Fibroblast of lung (primary cell): ENCODE data around the gene WDR20. TPM values are rescaled to one million over a fixed set of nuclear protein-coding genes. Genes with fewer than 3 reads are reported as not detected.

ENCODE experiments used
- DNase-seq, 2 donors: peaks; one replicate each; pipeline versions ENCODE4 v3.0.0 to v3.0.0-alpha.2; 2010; ENCODE audit warnings: low read depth in 2 of 2
- H2AFZ ChIP-seq: 2 replicates; pipeline ENCODE4 v1.5.1; 2012; ENCODE audit warnings: low read length, control low read depth, inconsistent platforms
- H3K27ac ChIP-seq: 2 replicates; pipeline ENCODE4 v1.5.1; 2011; ENCODE audit warnings: low read length, control low read depth; ENCODE audit not compliant: insufficient read depth
- H3K27me3 ChIP-seq: 2 replicates; pipeline ENCODE4 v1.5.1; 2011; ENCODE audit warnings: mild to moderate bottlenecking, low read length; ENCODE audit not compliant: control insufficient read depth, insufficient read depth
- H3K36me3 ChIP-seq: 2 replicates; pipeline ENCODE4 v1.5.1; 2011; ENCODE audit warnings: low read length; ENCODE audit not compliant: control insufficient read depth, insufficient read depth
- H3K4me1 ChIP-seq: 2 replicates; pipeline ENCODE4 v1.5.1; 2011; ENCODE audit warnings: low read length; ENCODE audit not compliant: control insufficient read depth, insufficient read depth; ENCODE audit errors: extremely low read depth
- H3K4me2 ChIP-seq: 2 replicates; pipeline ENCODE4 v1.5.1; 2011; ENCODE audit warnings: low read length, control low read depth; ENCODE audit not compliant: insufficient read depth; ENCODE audit errors: extremely low read depth
- H3K4me3 ChIP-seq, 4 experiments: fragments of 200-600 bp in 1 of 4; sonication (generic) in 1 of 4; replicated peaks in 1 of 4; 2 replicates each; pipeline ENCODE4 v1.5.1; 2011 to 2016; ENCODE audit warnings: low read length in 4 of 4, low read depth in 3 of 4, mild to moderate bottlenecking in 3 of 4, control low read depth in 2 of 4, inconsistent platforms in 1 of 4, mixed read lengths in 1 of 4; ENCODE audit not compliant: insufficient read depth in 1 of 4; ENCODE audit errors: control extremely low read depth in 1 of 4
- H3K79me2 ChIP-seq: 2 replicates; pipeline ENCODE4 v1.5.1; 2012; ENCODE audit warnings: mild to moderate bottlenecking, low read length, inconsistent platforms; ENCODE audit not compliant: control insufficient read depth, insufficient read depth
- H3K9ac ChIP-seq: 2 replicates; pipeline ENCODE4 v1.5.1; 2011; ENCODE audit warnings: mild to moderate bottlenecking, low read length, control low read depth; ENCODE audit not compliant: insufficient read depth
- H3K9me3 ChIP-seq: 2 replicates; pipeline ENCODE4 v1.5.1; 2012; ENCODE audit warnings: low read depth, low read length; ENCODE audit not compliant: control insufficient read depth, insufficient read depth
- H4K20me1 ChIP-seq: 2 replicates; pipeline ENCODE4 v1.5.1; 2011; ENCODE audit warnings: low read length; ENCODE audit not compliant: control insufficient read depth, insufficient read depth; ENCODE audit errors: extremely low read depth
- EZH2 ChIP-seq: IDR thresholded peaks from 2 replicates; pipeline ENCODE4 v1.5.1; 2012; ENCODE audit warnings: low read length, control low read depth, mild to moderate bottlenecking; ENCODE audit errors: missing control alignments
- polyA plus RNA-seq, 2 donors: library from polyadenylated mRNA; depleted of rRNA in 1 of 2; stranded (reverse) in 1 of 2; unstranded in 1 of 2; fragments of >200 nt; gene quantifications; 2 replicates each; pipeline ENCODE4 v1.2.1, GENCODE V29; 2011 to 2012; ENCODE audit warnings: missing spikeins in 1 of 2
- total RNA-seq: library from RNA; depleted of rRNA; stranded (reverse); fragments of >200 nt; gene quantifications from 2 replicates; pipeline ENCODE4 v1.2.1, GENCODE V29; 2014
- TF ChIP-seq, protein P1 (sequence below), 2 donors: IDR thresholded peaks in 1 of 2; conservative IDR thresholded peaks in 1 of 2; 1 replicate in 1 of 2; 2 replicates in 1 of 2; pipeline ENCODE4 v1.5.1; 2011 to 2012; ENCODE audit warnings: low read length in 2 of 2, control low read depth in 1 of 2, inconsistent platforms in 1 of 2, low read depth in 1 of 2, mild to moderate bottlenecking in 1 of 2

The WDR20 gene
- total and polyA plus RNA-seq, 2 donors (not counting 1 experiment from before 2014, with no cell fraction given) = 17.2 to 17.8 TPM

DNA sequence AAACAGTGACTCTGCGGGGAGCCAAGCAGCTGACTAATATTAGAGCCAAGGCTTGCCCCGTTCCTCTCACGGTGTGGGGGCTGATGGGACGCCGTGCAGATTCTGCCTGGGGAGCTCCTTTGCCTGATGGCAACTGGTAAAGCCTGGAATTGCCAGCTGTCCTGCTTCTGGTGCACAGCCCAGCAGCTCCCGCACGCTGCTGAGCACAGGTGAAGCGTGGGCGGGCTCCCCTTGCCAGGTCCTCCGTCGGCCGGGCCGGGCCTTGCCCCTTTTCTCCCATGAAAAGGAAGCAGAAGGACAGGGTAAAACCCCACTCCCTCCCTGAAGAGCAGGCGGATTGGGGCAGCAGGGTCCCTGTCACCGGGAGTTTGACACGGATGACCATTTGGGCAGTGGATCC lies 79.0 kb downstream of the WDR20 start:
- Histone ChIP-seq H2AFZ (no peak overlapping the region), H3K27ac (no peak overlapping the region), H3K9ac (no peak overlapping the region), H4K20me1 (no peaks in the 10 kb centered on the region), H3K36me3 (no peaks in the 10 kb centered on the region), H3K27me3 (no peaks in the 10 kb centered on the region), H3K79me2 (peaks cover 5% of the 10 kb centered on the region), H3K4me1 (peaks cover 3% of the 10 kb centered on the region), H3K9me3 (no peaks in the 10 kb centered on the region), H3K4me2 (no peak overlapping the region), H3K4me3 (no peak overlapping the region)
- TF ChIP-seq EZH2 = no peak
- no peak for DNase-seq

DNA sequence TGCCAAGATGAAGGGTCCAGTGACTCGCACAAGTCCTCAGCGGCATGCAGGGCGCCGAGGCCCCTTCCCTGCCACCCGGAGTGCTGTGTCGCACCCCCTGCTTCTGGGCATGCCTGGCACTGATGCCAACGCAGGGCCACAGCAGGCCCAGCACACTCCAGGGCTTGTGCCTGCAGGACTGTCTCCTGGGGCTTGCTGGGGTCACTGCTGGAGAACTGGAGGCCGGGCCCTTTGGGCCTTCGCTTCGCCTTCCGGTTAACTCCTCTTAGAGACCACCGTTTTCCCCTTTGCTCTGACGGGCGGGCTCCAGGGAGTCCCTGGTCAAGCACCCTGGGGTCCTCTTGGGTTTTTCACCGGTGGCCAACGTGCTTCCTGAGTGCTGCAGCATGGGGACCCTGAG lies 79.6 kb downstream of the WDR20 start:
- Histone ChIP-seq H2AFZ (no peak overlapping the region), H3K27ac (no peak overlapping the region), H3K27me3 (no peaks in the 10 kb centered on the region), H3K36me3 (no peaks in the 10 kb centered on the region), H3K4me2 (no peak overlapping the region), H3K9ac (no peak overlapping the region), H4K20me1 (no peaks in the 10 kb centered on the region), H3K4me1 (peaks cover 3% of the 10 kb centered on the region), H3K4me3 (no peak overlapping the region), H3K79me2 (no peaks in the 10 kb centered on the region), H3K9me3 (no peaks in the 10 kb centered on the region)
- TF ChIP-seq, protein P1, sequence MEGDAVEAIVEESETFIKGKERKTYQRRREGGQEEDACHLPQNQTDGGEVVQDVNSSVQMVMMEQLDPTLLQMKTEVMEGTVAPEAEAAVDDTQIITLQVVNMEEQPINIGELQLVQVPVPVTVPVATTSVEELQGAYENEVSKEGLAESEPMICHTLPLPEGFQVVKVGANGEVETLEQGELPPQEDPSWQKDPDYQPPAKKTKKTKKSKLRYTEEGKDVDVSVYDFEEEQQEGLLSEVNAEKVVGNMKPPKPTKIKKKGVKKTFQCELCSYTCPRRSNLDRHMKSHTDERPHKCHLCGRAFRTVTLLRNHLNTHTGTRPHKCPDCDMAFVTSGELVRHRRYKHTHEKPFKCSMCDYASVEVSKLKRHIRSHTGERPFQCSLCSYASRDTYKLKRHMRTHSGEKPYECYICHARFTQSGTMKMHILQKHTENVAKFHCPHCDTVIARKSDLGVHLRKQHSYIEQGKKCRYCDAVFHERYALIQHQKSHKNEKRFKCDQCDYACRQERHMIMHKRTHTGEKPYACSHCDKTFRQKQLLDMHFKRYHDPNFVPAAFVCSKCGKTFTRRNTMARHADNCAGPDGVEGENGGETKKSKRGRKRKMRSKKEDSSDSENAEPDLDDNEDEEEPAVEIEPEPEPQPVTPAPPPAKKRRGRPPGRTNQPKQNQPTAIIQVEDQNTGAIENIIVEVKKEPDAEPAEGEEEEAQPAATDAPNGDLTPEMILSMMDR (conservative IDR thresholded peaks at IDR 0.05 in 1 of 2, IDR thresholded peaks at IDR 0.05 in 1 of 2; ENCODE audit: low read depth in 1 of 2, low read length in 2 of 2) = no peak
- TF ChIP-seq EZH2 = no peak
- DNase-seq = no peak

DNA sequence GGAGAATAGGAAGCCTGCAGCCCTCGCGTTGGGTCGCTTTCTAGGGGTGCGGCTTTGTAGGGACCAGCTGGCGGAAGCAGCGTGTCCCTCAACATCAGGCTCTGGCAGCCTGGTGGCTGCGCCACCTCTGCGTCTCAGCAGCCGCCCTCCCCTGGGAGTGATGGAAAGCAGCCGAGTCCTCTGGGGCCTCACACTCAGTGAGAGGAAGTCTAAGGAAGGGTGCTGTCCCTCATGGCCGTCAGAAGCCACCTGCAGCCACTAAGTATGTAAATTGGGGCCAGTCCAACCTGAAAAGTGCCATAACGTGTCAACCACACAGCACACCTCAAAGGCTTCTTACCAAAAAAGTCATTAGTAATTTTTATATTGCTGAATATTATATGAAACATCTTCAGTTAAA lies 80.3 kb downstream of the WDR20 start:
- H2AFZ ChIP-seq = no peak overlapping the region
- H3K4me1 ChIP-seq = peaks cover 3% of the 10 kb centered on the region
- H4K20me1 ChIP-seq = no peaks in the 10 kb centered on the region
- TF ChIP-seq EZH2 = no peak
- TF ChIP-seq, protein P1 (conservative IDR thresholded peaks at IDR 0.05 in 1 of 2, IDR thresholded peaks at IDR 0.05 in 1 of 2; ENCODE audit: low read depth in 1 of 2, low read length in 2 of 2) = no peak
- H3K9ac ChIP-seq = no peak overlapping the region
- H3K4me2 ChIP-seq = no peak overlapping the region
- H3K27ac ChIP-seq = no peak overlapping the region
- H3K79me2 ChIP-seq = no peaks in the 10 kb centered on the region
- H3K4me3 ChIP-seq = no peak overlapping the region
- no peaks in the 10 kb centered on the region for H3K27me3 ChIP-seq
- no peak for DNase-seq
- no peaks in the 10 kb centered on the region for H3K36me3 ChIP-seq
- no peaks in the 10 kb centered on the region for H3K9me3 ChIP-seq
